Adrenal gland (tissue), 5 donors: ENCODE data around the gene PDE4DIP.
"Not testable (repeated sequence)": the region's sequence is repeated elsewhere in the genome, so short reads cannot be mapped to it uniquely, and the experiment has no call there.

Experiments used
- POLR2A ChIP-seq, 2 donors: fragments of 450-650 bp; IDR thresholded peaks; one replicate each; pipeline ENCODE4 v1.6.1; 2017; ENCODE audit warnings: antibody characterized with exemption in 2 of 2, mild to moderate bottlenecking in 2 of 2, moderate library complexity in 1 of 2
- TF ChIP-seq, protein P1 (sequence below), 6 experiments: fragments of 450-650 bp in 4 of 6; fragments of 200-600 bp in 2 of 6; sonication (generic) in 1 of 6; IDR thresholded peaks; 1 replicate in 5 of 6; 2 replicates in 1 of 6; pipeline versions ENCODE4 v1.5.1 to v1.8.0; 2016 to 2021; ENCODE audit warnings: antibody characterized with exemption in 6 of 6, mild to moderate bottlenecking in 2 of 6, moderate library complexity in 1 of 6
- donor health status: DM: no; HTN: no; CAD: no.

DNA sequence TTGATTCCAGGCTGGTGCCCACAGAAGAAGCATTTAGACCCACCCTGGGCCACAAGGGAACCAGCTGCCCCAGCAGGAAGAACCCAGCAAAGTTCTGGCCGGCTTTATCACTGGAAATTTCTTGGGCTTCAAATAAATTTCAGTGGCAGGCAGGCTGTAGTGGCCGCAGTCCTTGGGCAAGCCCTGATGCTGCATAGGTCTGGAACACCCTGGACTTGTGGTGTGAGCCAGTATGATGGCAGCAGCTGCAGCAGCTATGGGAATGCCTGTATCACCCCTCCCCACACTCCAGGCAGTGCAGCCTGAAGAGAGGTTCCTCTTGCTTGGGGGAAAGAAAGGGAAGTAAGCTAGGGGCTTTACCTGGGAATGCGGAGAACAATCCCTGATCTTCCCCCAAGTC, 189.7 kb downstream of the PDE4DIP start:
- TF ChIP-seq, protein P1, sequence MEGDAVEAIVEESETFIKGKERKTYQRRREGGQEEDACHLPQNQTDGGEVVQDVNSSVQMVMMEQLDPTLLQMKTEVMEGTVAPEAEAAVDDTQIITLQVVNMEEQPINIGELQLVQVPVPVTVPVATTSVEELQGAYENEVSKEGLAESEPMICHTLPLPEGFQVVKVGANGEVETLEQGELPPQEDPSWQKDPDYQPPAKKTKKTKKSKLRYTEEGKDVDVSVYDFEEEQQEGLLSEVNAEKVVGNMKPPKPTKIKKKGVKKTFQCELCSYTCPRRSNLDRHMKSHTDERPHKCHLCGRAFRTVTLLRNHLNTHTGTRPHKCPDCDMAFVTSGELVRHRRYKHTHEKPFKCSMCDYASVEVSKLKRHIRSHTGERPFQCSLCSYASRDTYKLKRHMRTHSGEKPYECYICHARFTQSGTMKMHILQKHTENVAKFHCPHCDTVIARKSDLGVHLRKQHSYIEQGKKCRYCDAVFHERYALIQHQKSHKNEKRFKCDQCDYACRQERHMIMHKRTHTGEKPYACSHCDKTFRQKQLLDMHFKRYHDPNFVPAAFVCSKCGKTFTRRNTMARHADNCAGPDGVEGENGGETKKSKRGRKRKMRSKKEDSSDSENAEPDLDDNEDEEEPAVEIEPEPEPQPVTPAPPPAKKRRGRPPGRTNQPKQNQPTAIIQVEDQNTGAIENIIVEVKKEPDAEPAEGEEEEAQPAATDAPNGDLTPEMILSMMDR (IDR thresholded peaks at IDR 0.05): not testable (repeated sequence)
- not testable (repeated sequence) for TF ChIP-seq POLR2A (IDR thresholded peaks at IDR 0.05)
